ENCODE measurements around the gene SZRD1. TPM values are rescaled to one million over a fixed set of nuclear protein-coding genes. Genes with fewer than 3 reads are reported as not detected.

The SZRD1 gene
- total RNA-seq, 1 donor, result 97.9 TPM

GRCh38 chr1:16440131-16440469, 73.1 kb downstream of the SZRD1 start:
- peak; percentile 21 for DNase-seq (ENCODE audit: low read depth)
- no peak for TF ChIP-seq CTCF (IDR thresholded peaks at IDR 0.05; ENCODE audit: insufficient read depth, low read length)

GRCh38 chr1:16440470-16441281, 73.6 kb downstream of the SZRD1 start, which contains the start of gene NECAP2:
Gene NECAP2 (plus strand): TSS chr1:16440724. CDS start chr1:16440762, 38 bp downstream.
- peak within 1 kb of the TSS; percentile 99 for H3K4me3 ChIP-seq (ENCODE audit: low read depth, low read length)
- peak; percentile 84 for TF ChIP-seq CTCF (IDR thresholded peaks at IDR 0.05; ENCODE audit: insufficient read depth, low read length)
- DNase-seq (ENCODE audit: low read depth), result peak; percentile 92

More at GRCh38 chr1:16440131-16440469, 73.1 kb downstream of the SZRD1 start:
- H3K4me3 ChIP-seq (ENCODE audit: low read depth, low read length), result peak overlapping the region; percentile 45

GRCh38 chr1:16441282-16441665, 74.2 kb downstream of the SZRD1 start:
- TF ChIP-seq CTCF (IDR thresholded peaks at IDR 0.05; ENCODE audit: insufficient read depth, low read length), result no peak
- H3K4me3 ChIP-seq (ENCODE audit: low read depth, low read length), result peak overlapping the region; percentile 99
- peak; percentile 20 for DNase-seq (ENCODE audit: low read depth)

- no peak overlapping the region for H3K4me3 ChIP-seq (ENCODE audit: low read depth, low read length)
- TF ChIP-seq CTCF (IDR thresholded peaks at IDR 0.05; ENCODE audit: insufficient read depth, low read length), result no peak
- DNase-seq (ENCODE audit: low read depth), result no peak
Measured at GRCh38 chr1:16442265-16442664, 75.2 kb downstream of the SZRD1 start.

GRCh38 chr1:16442941-16443340, 75.9 kb downstream of the SZRD1 start:
- no peak for DNase-seq (ENCODE audit: low read depth)
- no peak overlapping the region for H3K4me3 ChIP-seq (ENCODE audit: low read depth, low read length)
- no peak for TF ChIP-seq CTCF (IDR thresholded peaks at IDR 0.05; ENCODE audit: insufficient read depth, low read length)

- H3K4me3 ChIP-seq (ENCODE audit: low read depth, low read length), result no peak overlapping the region
- DNase-seq (ENCODE audit: low read depth), result no peak
- no peak for TF ChIP-seq CTCF (IDR thresholded peaks at IDR 0.05; ENCODE audit: insufficient read depth, low read length)
Measured at GRCh38 chr1:16443975-16444770, 77.1 kb downstream of the SZRD1 start.
